ENCODE measurements around the gene RETN.

DNA sequence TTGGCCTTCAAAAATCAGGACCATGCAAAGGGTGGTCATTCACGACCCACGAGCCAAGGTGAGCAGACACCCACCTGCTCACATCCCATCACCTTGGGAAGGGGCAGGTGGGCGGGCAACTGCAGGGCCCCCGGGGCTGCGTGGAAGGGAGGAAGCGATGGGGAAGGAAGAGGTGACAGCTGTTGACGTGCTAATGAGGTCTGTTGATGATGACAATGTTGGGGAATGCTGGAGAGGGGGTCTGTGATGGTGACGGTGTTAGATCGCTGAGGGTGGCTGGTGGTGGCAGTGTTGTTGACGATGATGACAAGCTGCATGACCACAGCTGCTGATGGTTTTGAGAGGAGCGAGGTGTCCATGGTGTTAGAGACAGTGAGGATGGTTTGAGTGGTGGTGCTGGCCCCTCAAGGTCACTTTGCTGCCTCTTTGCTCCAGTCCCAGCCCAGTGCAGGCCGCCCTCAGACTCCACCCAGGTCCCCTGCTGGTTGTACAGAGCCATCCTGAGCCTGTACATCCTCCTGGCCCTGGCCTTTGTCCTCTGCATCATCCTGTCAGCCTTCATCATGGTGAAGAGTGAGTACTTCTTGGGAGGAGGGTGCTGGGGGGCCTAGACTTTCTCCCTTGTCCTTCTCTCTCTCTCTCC is 8.9 kb downstream of the RETN start:
- TF ChIP-seq EZH2 (IDR thresholded peaks at IDR 0.05; ENCODE audit: insufficient read depth, poor library complexity, severe bottlenecking) (no peak), EZH2phosphoT487 (IDR thresholded peaks at IDR 0.05; ENCODE audit: insufficient read depth, low read depth) (no peak)
